Activated gamma-delta T cell treated with anti-CD3 and anti-CD28 coated beads, Interleukin-2, amount 50 U/mL, for 16 hours (primary cell): Measurements from ENCODE around the gene CLEC18B.
"Not testable (repeated sequence)": the region's sequence is repeated elsewhere in the genome, so short reads cannot be mapped to it uniquely, and the experiment has no call there.

Experiments used
- DNase-seq: peaks from one replicate; pipeline ENCODE4 v3.0.0-alpha.2; 2020; ENCODE audit warnings: low read depth

The CLEC18B gene

DNA sequence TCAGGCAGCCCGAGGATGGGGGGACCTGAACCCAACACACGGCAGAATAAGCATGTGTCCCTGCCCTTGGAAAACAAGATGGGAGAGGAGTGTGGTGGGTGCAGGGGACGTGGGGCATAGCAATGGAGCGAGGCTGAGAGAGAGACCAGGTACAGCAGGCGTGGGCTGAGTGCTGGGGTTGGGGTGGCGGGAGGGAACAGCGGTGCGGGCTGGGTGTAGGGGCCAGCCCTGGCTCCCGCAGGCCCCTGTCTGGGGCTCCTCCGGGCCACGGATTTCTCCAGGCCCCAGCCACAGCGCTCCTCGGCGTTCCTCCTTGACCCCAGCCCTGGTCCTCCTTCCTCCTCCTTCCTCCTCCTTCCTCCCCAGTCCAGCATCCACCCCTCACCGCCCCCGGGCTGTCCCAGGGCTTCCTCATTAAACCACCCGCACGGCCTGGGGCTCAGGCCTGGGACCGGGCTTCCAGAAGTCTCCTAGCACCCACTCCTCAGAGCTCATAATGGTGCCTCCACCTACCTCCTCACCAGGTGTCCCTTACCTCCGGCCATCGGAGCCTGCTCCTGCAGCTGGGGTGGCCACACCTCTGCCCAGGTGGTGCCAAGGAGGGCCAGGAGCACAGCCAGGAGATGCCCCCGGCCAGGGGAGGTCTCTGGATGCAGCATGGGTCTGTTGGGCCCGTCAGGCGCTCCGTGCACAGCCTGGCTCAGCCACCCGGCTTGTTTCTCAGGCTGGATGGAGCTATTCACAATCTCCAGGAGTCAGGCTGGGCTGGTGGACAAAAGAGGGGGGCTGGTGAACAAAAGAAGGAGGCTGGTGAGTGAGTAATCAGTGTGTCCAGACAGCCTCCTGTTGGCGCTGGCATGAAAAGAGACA lies at the start of gene CLEC18B:
CLEC18B (minus strand) TSS at position 867 of the 870 bp plus-strand sequence; CDS start at position 659, 208 bp downstream.
- DNase-seq, result not testable (repeated sequence)

DNA sequence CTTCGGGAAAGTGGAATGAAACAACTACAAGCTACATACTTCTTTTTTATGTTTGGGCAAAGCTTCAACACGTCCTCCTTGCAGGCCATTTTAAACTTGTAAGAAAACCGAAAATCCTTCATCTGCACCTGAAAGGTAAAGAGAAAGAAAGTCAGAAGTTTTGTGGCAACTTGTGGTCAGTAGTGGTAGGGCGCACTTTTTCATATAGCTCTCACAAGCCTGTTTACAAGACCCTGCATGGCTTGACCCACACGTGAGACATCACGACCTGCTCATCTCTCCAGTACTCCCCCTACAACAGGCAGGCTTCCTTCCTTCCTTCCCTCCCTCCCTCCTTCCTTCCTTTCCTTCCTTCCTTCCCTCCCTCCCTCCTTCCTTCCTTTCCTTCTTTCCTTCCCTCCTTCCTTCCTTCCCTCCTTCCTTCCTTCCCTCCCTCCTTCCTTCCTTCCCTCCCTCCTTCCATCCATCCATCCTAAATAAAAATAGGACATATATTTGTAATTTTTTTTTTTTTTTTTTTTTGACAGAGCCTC lies 48.7 kb upstream of the CLEC18B start:
- no peak for DNase-seq

DNA sequence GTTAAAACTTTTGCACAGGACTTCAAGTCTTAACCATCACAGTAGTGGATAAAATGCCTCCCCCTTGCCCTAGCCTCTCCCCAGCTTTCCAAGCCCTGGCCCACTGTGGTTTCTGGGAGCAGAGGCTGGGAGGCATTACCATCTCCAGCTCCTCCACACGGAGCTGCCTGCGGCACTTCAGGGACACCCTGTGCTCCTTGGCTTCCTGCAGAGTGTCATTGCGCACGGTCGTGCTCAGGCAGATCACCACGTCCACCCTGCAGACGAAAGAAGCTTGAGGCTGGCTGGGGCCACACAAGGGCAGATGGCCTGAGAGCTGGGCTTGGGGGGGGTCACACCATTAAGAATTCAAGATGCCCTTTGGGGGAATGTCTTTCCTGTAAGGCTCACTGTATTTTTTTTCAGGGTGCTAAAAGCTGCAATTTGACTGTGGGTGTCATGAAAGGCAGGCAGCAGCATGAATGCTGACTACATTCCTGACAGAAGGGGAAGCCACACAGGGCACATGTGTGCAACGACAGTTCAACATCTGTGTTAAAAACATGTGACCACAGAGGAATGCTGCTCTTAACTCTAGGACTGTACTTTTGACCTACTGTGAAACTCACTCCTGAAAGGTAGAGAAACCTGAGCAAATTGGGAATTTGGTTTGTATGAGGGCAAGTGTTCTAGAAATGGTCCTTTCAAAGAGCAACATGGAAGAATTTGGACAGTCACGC lies 47.7 kb upstream of the CLEC18B start:
- no peak for DNase-seq

DNA sequence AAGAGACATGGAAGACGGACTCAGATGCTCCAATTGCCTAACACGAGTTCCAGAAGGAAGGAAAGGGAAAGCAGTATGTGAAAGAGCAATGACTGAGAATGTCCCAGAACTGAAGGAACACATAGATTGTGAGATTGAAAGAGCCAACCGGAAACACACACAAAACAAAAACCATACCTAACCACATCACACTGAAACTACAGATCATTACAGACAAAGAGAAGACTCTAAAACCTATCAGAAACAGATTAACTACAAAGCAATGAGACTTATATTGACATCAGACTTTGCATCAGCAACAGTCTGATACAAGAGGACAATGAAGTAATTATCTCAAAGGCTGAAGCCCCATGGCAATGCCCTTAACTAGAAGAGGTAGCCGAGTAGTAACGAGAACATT lies 45.6 kb upstream of the CLEC18B start:
- DNase-seq, result no peak

DNA sequence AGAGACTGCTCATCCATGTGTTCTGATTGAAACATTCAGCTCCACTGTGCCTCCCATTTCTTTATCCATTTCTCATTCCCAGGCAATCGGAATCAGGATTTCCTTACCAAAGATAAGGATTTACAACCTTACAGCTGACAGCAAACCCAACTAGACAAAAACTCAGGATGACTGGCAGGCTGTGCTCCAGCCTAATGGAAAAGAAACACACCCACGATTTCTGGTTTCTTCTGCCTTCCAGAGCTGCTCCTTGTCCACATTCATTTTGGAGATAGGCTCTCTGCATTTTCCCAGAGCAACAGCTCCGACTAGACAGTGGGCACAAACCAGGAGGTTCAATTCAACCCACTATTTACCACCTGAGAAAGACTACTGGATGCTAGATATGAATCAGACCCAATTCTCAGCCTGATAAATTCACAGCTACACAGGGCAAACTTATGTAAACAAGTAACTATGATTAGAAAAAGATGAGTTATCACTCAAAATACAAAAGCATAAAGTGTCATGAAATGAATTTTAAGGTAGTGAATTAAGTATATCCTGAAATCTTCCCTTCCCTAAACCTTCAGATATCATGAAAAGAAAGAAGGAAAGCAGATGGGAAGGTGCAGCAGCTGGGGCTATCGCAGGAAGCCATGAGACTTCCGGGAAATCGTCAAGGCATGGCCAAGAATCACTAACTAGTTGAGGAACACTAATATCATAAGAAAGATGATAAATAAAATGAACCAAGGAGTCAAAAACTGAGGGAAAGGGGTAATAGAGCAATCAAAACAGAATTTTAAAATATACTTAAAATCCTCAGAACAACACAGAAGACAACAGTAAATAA lies 44.8 kb upstream of the CLEC18B start:
- no peak for DNase-seq

DNA sequence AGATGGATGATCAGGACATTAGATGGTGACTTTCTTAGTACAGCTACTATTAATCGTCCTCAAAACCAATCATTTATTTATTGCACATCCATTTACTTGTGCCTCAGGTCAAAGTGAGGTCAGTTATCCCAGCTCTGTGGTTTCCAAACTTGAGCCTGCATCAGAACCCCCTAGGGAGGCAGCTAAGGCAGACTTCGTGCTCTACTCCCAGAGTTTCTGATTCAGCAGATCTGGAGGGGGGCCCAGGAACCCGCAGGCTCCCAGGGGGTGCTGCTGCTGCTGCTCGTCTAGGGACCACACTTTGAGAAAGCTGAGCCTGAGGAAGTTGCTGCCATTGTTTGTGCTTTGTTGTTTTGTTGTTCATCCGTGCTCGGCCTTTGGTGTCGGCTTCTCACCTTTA lies 44.0 kb upstream of the CLEC18B start:
- DNase-seq, result no peak

DNA sequence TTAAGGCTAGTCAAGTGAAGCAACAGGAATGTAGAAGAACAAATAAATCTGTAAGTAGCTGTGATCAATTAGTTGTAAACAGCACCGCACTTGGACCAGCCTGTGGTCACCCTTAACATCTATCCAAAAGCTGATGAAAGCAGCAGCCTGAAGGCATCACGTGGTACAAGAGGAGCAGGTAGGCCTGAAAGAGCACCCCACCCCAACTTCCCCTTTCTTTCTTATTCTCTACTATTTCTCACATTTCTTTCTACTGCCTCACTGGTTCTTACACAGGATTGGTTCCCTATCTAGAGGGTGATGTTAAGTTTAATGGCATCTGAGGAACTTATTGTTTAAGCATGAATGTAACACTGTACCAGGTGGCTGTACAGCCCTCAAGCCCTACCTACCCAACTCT lies 42.6 kb upstream of the CLEC18B start:
- no peak for DNase-seq

DNA sequence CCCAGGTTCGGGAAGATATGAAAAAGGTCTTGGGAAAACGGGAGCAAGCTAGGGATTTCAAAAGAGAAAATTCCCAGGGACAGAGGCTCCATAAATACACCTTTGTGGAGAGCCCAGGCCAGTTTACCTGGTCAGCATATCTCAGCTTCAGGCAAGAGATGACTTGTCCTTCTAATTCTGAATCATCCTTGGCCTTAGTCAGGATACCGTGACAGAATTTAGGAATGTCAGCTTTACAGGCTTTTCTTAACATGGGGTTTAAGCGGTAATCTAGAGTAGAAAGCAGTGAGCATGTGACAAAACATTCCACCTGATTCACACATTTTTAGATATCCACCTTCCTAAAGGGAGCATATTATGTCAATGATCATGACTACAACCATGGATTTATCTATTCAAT lies 41.1 kb upstream of the CLEC18B start:
- no peak for DNase-seq

DNA sequence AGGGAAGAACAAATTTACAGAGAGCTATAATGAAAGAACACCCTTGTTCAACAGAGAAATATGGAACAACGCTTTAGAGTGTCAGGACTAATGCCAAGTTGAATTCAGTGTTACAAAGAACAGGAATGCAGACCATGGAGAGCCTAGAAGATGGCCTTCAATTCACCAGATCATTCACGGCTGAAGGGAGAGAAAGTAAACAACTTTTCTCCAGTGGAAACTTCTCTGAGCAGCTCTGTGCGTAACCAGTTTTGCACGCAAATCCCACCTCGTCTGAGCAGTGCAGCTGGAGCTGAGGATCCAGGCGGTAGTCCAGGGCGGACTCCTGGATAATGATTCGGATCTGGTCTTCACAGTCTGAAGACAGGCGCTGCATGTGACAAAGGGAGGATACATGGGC lies 40.5 kb upstream of the CLEC18B start:
- no peak for DNase-seq

DNA sequence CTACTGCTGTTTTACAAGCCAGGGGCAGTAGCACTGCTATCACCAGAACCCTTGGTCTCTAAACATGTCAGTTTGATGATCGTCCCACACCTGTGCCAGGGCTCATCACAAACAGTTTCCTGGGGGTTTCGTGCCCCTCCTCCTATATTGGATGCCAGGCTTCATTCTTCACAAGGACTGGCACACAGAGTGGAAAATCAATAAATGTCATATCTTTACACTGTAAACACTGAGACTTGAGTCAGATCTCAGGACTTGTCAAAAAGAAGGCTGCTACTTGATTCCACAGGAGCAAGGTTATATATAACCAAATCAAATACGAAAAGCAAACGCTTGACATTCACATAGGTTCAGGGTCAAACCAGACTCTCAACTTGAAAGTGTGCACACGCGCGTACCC lies 39.3 kb upstream of the CLEC18B start:
- DNase-seq, result no peak

DNA sequence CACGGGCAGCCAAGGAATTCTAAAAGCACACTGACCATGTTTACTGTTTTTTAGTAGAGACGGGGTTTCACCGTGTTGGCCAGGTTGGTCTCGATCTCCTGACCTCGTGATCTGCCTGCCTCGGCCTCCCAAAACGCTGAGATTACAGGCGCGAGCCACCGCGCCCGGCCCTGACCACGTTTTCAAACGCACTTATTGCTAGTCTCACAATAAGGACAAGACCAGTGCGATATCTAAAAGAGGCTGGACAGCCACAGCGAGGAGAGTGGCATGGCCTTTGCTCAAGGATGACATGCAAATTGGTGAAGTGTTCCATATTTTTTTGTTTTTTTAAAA lies 35.0 kb upstream of the CLEC18B start:
- DNase-seq, result no peak

DNA sequence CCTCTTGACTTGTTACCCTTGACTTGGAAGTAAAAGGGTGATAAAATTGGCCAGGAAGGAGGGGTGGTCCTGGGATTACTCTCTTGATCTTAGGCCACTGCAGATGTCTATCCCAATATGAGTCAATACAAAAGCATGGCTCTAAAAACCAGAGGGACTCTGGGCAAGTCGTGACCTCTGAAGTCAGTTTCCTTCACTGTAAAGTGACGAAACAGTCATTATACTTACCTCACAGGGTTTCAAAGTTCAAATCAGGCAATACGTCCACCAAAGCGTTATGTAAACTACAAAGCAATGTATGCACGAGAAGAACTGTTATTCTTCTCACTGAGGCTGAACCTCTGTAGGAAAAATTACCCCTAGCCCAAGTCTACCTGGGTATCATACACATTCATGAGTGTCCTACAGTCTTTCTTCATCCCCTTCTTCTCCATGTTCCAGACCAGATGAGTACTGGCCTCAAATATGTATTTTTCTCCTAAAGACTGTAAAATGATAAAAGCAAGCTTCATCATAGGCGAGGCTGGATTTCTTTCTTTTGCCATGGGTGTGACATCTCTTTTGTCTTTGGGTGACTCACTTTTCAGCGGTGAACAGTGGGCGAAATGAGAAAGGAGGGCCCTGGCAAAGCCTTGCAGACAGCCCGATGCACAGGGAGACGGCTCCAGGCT lies 34.5 kb upstream of the CLEC18B start:
- DNase-seq, result no peak

DNA sequence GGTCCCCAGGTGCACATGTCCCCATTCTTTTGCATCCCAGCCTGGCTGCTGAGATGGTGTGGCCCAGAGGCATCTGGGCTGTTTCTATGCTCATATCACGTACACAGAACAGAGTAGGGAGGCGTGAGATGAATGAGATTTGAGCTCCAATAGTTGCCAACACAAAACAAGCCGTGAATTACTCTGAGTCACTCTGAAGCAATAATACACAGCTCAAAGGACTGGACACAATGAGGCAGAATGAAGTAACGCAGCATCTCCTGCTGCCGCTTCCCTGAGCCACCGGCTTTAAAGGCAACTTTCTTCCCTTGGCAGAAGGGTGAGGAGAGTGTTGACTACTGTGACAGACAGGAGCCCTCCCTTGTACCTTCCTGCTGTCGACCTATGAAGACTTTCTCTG lies 33.9 kb upstream of the CLEC18B start:
- DNase-seq, result no peak

DNA sequence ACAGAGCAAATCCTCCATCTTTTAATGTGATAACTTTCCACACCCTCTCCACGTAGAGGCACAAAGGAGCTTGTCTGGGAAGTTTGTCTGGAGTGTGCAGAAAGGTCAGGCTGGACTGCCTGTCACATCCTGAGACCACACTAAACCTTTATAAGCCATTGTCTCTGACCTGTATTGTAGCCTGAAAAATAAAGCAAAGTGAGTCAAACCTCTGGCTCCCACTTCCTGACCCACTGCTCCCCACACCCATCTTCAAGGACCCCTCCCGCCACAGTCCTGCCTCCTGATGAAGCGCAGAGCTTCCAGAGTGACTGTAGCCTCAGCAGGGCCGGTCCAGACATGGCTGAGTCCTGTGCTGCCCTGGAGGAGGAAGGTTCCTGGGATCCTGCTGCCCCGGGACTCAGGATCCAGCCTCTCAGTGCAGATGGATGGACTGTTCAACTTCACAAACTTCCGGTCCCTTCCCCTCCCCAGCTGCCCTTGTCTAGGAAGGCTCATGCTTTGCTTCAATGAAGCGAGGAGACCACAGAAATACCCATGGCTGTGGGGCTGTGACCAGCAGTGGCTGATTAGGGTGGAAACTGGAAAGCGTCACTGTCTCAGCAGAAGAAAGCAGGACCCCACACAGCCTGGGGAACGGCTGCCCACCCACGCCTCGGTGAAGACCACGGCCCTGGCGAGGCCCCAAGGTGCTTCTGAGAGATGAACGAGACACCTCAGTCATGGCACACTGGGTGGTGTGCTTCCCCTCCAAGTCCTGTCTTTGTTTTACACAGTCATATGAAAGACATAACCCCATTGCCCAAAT lies 30.9 kb upstream of the CLEC18B start:
- DNase-seq, result no peak

DNA sequence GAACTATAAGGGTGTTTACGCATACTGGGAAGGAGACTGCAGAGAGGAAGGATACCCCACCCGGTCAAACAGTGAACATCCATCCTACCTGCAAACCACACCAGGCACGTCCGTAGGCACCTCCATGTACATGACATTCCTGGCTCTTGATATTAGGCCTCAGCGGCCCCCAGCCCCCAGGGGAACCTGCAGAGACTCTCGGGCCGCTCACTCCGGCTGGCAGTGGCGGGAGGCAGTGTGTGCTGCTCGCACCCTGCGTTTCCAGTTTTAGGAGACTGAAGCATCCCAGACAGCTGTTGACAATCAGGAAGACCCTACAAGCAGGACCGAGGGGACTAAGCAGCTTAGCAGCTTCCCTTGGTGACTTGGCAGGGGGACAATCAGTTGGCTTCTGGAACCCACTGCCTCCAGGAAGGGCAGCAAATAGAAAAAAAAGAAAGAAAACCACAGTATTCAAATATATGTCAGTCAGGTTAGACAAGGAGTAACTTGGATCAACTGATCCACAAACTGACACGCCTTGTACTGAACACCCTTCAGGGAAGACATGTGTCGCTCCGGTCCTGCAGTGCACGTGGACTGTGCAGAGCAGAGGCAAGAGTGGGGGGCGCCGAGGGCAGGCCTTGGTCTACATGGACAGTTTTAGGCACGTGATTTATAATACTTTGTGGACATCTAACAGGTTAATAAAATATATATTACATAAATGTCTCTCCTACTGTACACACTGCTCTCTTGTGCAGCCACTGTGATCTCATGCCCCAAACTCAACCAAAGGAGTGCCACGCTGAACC lies 29.9 kb upstream of the CLEC18B start:
- no peak for DNase-seq

DNA sequence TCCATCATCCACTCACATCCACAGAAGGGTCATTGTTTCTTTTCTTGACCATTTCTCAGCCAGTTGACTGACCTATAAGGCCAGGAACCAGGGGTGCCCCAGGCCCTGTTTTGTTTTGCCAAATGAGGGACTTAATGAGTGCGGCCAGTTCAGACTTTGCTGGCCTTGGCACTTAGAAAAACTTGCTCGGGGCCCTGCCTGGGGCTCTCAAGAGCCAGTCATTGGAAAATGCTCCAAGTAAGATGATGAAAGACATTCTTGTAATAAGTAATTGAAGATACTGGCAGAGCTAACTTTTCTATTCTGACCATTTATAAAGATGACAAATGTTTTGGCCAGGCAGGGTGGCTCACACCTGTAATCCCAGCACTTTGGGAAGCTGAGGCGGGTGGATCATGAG lies 29.0 kb upstream of the CLEC18B start:
- DNase-seq, result no peak

DNA sequence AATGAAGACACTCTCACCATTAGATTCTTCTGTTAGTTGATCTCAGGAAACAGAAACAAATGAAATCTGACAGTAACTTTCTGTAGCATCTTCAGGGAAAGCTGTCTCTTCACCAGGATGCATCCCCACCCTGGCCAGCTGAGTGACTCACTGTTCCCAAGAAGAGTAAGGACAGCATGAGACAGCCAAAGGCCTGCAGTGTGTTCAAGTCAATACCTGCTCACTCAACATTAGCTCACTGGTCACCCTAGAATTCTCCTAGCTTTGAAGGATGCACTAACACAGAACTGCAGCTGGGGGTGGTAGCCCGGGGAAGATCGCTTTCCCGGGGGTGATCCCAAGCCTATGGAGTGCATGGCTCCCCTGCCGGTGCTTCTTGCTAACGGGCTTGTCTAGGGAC lies 28.2 kb upstream of the CLEC18B start:
- no peak for DNase-seq

DNA sequence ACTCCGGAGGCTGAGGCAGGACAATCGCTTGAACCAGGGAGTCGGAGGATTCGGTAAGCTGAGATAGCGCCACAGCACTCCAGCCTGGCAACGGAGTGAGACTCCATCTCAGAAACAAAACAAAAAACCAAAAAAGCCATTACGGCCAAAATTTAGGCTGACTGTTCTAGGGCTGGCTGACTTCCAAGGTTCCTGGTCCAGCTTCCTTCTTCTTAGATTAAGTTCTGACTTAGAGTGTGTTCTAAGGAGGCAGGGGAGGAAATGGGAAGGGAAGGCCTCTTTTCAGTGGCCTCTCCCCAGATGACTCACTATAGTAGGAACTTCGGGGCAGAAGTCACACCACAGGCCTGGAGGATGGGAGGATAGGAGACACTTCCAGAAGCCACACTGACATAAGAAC lies 27.7 kb upstream of the CLEC18B start:
- no peak for DNase-seq

DNA sequence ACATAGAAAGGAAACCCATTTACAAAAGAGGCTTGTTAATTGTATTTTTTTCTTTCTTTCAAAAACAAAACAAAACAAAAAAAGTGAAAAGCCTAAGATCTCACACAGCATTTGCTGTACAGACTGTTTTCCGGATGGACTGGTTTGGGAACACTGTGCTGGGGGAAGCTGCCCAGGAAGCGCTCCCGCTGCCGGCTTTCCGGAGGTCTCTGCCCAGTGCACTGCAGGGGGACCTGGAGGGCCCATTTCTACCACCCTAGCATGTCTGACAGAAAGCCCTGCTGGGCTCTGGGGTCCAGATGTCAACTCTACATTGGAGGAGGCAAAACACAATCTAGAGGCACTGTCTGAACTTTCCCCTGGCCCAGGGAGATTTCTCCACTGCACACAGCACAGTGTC lies 26.3 kb upstream of the CLEC18B start:
- no peak for DNase-seq

DNA sequence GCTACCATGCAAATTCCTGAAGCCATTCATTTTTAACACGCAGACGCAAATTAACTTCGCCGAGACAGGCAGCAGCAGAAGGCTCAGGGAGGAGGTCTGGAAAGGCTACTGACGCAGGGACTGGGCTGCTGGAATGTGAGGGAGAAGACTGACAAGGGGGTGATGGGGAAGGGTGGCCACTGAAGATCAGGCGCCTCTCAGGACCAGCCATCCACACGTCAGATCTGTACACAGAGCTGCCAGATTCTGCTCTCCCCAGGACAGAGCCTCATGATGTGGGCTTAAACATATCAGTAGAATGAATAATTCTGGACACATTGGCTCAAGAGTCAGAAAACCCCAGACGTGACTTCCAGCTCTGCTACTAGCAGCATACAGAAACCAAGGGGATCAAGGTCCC lies 25.6 kb upstream of the CLEC18B start:
- no peak for DNase-seq
